Dedifferentiated amniotic fluid mesenchymal stem cell (primary cell): ENCODE measurements around the gene ACBD6.

Experiments used
- DNase-seq: peaks from one replicate; pipeline ENCODE4 v3.0.0-alpha.2; 2016; ENCODE audit errors: extremely low spot score

The ACBD6 gene

DNA sequence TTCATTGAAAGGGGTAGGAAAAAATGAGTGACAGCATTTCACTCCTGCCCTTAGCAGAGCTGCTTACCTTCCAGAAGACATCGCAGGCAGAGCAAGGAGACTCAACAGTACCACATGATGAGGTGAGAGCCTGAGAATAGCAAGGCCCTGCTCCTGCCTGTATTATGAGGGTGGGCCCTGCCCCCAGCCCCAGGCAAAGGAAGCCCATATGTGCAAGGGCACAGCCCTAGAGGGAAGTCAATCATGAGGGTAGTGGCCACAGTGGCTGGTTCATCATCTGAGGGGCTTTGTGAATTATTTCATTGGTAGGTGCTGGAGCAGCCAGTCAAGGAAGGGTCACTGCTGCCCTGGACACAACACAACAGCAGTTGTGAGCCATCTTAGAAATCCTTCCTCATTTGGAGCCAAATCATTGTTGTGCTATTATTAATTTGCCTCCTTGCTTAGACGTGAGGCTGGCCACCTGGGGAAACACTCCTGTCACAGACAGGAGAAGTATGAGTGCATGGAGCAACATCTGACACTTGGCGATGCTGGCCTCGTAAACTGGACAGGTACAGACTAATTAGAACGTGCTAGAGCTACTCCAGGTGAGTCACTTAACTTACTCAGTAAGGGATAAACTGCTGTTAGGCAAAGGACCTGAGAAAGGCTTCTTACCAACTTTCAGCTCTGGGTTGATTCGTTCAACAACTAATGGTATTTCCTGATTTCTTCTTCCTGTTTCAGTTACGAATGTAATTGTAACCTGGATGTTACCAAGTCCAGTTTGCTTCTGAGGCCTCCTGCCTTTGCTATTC is 22.7 kb upstream of the ACBD6 start:
- no peak for DNase-seq

DNA sequence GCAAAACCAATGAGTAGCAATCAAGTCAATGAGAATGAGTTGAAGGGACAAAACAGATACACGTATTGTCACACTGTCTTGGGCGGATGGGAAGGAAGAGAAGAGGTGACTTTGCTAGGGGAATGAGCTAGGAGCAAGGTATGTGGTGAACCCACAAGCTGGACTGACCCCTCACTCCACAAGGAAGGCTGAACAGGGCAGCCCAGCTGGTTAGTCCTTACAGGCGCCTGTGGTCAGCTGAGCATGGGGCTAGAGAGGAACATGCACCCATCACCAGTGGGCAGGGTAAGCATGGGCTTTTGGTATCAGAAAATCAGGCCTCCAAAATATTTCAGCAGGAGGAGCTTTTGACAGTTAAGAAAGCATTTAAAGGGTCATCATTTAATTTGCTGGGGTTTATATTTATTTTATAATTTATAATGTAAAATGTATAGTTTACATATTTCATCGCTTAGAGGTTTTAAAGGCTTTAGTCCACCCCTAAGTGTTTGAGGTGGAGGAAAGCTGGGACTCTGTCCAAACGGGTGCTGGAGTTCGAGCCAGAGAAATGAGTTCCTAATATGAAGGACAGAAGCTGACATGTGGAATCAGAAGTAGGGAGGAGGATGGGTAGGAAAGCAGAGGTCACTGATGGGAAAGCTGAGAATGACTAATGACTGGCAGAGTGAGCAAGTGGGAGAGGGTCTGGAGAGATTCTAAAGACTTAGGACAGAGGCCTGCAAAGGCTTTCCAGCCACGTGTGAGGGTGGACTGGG is 22.0 kb upstream of the ACBD6 start:
- DNase-seq, result no peak

DNA sequence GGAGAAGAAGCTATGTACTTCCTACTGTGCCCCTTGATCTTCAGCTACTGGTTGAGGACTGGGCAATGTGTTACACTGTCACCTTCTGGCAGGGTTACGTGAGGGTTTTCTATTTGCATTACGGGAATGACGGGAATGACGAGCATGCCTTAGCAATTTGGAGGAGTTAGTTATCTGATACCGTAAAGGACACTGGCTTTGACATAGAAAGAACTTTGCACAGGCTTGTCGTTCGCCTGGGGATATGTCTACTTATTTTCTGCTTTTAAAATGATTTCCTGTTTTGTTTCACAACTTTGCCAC is 19.8 kb upstream of the ACBD6 start:
- DNase-seq, result no peak

DNA sequence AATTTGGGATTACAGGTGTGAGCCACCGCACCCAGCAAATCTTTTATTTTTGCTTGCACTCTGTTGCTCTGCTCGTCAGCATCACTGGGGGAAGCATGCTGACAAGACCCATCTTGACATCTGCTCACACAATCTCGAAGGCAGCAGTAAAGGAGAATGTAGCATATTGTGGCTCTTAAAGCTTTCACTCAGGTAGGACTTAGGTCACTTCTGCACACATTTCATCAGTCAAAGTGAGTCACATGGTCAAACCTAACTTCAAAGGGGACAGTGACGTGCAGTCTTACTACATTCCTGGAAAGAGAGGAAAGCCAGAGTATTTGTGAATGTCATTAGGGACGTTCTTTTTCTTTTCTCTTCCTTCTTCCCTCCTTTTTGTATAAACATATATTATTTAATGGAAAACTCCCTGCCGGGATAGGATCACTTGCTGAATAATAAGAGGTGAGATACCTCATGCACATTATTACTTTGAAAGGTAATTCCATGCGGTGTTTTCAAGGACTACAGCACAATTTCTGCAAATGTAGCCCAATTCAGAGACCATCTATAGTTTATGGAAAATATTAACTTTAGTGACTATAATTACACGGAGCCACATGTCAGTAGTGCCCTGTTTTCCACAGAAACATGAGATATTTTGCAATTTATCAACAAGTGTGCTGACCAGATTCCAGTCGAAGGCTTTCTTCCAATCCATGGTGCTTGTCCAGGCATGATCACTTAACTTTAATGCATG is 19.3 kb upstream of the ACBD6 start:
- no peak for DNase-seq

DNA sequence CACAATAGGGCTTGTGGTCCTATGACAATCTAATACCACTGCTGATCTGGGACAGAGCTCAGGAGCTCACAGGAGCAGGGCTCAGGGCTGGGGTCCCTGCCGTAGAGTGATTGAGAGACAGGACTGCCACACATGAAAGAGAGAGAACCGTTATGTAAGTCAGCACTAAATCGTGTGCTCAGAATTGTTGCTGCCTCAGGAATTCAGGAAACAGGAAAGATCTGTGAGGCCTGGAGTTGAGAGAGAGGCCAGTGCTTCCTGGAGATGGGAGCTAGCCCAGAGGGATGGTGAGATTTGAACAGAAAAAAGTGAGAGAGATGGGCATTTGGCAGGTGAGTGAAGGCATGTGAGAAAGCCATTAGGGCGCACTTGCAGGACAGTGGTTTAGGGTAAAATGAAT is 17.5 kb upstream of the ACBD6 start:
- no peak for DNase-seq

DNA sequence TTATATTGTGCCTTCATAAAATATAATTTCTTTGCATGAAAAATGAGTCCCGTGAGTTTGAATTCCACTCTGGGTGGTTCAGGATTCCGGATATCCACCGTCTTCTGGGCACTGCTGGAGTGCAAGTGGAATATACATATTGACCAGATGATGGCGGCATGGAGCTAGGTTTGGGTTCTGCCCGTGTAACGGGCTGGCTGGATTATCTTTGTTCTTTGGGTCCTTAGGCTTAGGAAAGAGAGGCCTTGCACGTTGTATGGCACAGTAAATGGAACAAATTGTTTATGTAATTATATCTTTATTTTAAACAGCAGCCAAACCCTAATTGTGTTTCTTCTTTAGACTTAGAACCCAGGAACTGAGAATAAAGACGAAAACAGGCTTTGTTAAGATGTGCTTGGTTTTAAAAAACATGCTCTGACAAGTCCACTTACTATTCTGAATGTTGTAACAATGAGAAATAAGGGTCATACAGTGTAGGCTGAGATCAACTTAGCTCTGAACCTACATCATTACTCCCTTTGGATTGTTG is 13.5 kb upstream of the ACBD6 start:
- DNase-seq, result peak; percentile 89

DNA sequence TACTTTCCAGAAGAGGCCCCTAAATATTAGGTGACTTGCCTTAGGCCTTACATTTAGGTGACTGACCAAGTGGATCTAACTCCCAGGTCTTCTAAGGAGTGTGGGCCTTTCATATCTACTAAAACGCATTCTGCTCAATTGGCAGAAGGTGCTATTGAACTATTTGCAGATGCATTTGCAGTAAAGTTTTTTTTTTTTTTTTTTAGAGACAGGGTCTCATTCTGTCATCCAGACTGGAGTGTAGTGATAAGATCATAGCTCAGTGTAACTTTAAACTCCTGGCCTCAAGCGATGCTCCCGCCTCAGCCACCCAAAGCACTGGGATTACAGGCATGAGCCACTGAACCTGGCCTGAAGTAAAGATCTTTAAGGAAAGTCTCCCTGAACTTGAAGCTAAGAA is 13.0 kb upstream of the ACBD6 start:
- no peak for DNase-seq

DNA sequence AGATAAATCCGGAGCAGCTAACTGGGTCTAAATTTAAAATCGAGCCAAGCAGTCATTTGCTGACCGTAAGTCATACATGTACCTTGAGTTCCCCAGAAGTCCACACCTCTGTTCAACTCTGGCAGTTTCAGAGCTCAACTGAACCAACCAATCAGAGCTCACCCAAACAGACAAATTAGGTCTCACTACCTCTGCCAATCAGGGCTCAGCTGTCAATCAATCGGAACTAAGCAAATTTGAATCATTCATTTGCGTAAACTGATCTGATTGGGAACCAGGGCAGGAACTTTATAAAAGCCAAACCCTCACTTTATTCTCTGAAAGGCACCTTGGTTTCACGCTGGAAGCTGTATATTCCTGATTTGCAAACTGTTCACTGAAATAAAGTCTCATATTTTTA is 11.2 kb upstream of the ACBD6 start:
- no peak for DNase-seq

DNA sequence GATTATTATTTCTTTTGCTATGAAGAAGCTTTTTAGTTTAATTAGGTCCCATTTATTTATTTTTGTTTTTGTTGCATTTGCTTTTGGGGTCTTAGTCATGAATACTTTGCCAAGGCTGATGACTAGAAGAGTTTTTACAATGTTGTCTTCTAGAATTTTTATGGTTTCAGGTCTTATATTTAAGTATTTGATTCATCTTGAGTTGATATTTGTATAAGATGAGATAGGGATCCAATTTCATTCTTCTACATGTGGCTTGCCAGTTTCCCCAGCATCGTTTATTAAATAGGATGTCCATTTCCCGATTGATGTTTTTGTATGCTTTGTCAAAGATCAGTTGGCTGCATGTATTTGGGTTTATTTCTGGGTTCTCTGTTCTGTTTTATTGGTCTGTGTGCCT is 8.5 kb upstream of the ACBD6 start:
- DNase-seq, result no peak

DNA sequence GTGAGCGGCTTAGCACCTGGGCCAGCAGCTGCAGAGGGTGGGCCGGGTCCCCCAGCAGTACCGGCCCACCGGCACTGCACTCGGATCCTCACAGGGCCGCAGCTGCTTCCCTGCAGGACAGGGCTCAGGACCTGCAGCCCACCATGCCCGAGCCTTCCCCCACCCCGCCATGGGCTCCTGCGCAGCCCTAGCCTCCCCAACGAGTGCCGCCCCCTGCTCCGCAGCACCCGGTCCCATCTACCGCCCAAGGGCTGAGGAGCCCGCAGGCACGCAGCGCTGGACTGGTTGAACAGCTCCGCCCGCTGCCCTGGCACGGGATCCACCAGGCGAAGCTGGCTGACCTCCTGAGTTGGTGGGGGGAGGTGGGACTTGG is 6.3 kb upstream of the ACBD6 start:
- no peak for DNase-seq

DNA sequence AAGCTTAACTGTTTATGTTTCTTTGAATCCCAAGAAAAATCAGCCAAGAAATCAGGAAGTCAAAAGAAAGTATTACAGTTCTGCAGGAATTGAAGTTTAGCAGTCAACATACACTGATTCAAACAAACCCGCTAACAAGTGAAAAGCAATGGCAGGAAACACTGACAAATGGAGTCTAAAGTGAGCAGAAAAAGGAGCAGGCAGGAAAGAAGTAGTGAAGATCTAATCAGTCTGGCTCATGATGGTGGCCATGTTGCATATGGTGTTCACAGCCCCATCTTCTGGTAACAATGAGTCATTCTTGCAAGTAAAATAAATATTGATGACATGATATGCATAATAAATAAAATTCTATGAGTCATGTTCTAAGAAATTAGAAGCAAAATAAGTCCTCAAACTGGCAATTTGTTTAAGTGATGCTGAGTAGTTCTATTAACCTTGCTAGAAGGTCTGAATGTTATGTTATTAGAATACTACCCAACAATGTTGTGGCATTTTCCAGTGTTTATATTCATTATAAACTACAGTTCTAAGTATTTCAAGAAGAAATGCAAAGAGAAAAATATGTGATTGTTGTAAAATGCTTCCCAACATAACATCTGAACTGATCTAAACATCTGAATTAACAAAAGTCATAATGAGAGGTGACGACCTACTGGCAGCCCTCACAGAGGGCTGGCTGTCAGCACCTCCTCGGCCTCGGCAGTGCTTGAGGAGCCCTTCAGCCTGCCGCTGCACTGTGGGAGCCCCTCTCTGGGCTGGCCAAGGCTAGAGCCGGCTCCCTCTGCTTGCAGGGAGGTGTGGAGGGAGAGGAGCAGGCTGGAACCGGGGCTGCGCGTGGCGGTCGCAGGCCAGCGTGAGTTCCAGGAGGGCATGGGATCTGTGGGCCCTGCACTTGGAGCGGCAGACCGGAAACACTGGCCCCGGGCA is 5.7 kb upstream of the ACBD6 start:
- DNase-seq, result peak; percentile 20

DNA sequence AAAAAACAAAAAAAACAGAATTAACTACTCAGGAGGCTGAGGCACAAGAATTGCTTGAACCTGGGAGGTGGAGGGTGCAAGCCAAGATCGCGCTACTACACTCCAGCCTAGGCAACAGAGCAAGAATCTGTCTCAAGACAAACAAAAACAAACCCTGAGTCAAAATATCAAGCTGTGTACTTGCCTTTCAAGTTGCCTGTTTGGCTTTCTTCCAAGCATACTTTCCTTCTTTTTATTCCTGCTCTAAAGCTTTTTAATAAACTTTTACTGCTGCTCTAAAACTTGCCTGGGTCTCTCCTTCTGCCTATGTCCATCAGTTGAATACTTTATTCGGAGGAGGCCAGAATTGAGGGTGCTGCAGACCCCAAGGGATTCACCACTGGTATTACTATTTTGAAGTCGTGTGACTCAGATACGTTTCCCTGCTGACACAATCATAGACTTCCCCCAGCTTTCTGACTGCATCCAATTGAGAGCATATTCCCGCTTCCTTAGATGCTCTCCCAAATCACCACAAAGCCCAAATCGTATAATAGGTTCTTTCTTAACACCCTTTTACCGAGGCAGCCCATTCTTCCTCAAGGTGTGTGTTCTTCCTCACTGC is 3.5 kb upstream of the ACBD6 start:
- DNase-seq, result no peak

DNA sequence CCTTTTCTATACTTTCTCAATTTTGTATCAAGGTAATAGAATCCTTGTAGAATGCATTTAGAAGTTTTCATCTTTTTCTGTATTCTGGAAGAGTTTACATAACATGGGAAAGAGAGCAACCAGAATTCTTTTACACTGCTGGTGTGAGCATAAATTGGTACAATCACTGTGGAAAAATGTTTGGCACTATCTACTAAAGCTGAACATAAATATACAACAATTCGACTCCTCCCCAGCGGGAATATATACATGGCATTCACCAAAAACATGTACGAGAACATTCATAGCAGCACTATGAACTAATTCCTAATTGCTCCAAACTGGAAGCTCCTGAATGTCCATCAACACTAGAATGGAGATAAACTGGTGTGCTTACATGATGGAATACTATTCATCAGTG is 1.8 kb upstream of the ACBD6 start:
- no peak for DNase-seq

DNA sequence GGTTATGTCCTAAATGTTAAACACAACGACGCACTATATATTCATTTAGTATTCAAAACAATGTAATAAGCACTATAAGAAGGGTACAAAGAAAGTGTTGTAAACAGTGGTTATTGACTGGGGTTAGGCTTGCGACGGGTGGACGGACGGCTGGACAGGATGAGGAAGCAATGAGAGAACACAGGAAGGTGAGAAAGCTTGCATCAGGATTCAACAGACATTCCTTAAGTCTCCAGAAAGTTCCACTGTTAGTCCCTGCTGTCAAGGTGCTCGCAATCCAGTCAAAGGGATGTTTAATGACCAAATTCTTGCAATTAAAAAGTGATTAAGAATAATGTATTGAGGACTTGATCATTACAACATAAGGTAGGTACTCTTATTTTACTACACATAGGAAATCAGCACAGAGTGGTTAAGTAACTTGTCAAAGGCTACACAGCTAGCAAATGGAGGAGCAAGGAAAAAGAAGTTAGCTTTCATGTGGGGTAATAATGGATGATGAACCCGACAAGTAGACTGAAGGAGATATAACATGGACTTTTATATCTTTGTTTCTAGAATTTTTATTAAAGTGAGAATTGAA is 994 bp upstream of the ACBD6 start:
- no peak for DNase-seq

DNA sequence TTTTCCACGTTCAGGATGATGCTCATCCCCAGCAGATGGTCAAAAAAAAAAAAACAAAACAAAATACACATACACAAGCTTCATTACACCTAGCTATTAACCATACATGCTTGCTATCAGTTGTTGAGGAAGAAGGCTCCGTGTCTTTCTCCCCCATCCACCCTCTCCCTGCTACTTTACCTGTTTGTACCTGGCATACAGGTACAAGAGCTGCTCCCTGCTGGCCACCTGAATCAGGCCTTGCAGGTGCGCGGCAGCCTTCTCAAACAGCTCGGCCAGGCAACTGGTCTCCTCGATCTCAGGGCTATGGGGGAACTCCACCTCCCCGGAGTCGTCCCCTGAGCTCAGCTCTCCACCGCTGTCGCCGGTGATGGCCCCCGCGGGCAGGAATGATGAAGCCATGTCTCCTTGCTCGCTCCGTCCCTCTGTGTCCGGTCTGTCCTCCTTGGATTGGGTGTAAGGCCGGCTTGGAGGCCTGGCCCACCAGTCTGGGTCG is 464 bp downstream of the ACBD6 start:
- DNase-seq, result no peak

DNA sequence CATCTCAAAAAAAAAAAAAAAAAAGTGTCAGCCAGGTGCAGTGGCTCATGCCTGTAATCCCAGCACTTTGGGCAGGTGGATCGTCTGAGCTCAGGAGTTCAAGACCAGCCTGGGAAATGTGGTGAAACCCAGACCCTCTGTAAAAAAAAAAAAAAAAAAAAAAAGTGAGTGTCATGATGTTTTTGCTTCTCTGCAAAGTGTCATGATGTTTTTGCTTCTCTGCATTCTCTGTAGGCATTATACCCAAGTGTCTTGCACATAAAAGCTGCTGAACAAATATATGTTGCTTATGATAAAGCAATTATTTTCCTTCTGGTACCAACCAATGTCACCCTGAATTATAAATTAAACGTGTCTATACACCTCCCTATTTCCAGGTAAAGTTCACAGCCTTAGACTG is 1.7 kb downstream of the ACBD6 start:
- DNase-seq, result no peak

DNA sequence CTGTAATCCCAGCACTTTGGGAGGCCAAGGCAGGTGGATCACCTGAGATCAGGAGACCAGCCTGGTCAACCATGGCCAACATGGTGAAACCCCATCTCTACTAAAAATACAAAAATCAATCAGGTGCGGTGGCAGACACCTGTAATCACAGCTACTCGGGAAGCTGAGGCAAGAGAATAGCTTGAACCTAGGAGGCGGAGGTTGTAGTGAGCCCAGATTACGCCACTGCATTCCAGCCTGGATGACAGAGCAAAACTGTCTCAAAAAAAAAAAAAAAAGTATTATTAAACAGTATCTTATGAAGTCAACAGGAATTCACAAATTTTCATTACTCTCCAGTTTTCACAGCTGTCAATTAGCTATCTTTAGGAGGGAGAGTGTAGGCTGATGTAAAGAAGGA is 3.8 kb downstream of the ACBD6 start:
- no peak for DNase-seq

DNA sequence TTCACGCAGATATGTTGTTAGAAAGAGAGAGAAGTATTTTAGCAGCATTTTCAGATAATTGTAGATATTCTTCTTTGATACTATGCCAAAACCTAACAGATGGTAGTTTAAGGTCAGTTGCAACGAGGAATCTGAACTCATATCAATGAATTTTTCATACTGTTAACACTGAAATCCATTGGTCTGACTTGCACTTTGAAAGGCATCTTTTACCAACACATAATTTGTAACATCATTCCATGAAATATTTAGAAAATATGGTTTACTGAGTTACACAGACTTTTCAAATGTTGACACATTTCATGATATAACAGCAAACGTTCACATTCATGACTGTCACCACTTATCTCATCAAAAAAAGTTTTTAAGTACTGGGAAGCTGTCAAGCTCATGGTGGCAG is 4.6 kb downstream of the ACBD6 start:
- no peak for DNase-seq

DNA sequence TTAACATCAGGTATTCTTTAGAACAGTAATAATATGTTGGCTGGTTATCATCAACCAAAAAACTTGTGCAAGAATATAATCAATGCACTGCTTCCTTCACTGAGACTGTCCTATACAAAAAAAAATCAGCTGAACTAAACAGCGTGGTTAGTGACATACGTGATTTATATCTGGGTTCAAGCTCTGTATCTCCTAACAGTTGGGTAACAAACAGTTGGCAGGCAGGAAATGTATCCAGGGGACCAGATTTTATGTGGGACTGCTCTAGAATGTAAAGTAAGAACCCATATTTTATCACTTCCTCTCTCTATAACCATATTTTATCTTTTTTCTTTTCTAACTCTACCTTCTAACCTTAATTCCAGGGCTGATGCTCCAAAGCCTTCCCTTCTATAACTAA is 8.0 kb downstream of the ACBD6 start:
- no peak for DNase-seq

DNA sequence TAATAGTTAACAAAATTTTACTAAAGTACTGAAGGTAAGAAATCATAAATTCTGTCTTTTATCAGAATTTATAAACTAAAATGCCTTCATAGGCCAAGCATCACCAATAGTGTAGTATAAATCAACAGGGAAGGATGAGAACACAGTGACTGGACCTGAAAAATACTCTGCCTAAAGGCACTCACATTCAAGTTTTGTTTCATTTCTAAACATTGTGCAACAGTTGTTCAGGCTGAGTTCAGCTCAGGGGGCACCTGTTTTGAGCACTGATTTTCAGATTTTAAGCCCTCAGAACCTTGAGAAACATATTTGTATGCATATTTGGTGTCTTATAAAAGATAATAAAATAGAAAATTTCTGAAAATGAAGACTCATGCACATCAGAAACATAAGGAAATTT is 12.4 kb downstream of the ACBD6 start:
- no peak for DNase-seq

DNA sequence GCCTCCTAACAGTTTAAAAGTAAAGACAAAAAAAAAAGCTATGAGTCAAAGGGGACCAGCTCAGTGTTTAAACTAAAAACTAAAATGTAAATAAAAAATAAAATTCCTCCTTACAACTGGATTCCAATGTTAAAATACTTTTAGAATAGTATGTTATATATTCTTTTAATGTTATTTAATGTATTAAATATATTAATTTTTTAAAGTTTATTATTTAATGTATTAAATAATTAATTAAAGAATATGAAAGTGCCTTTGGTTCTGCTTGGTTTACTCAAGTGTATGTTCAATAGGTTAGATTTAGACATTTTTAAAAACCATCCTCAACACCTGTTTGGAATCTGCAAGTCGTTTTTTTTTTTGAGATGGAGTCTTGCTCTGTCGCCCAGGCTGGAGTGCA is 13.1 kb downstream of the ACBD6 start:
- DNase-seq, result no peak
